Stimulated activated CD4-positive, alpha-beta T cell treated with anti-CD3 and anti-CD28 coated beads, Interleukin-15, amount 100 ng/mL, for 1 hour (primary cell): ENCODE measurements around the gene PLXND1.

Experiments used
- DNase-seq, 2 donors: peaks; one replicate each; pipeline ENCODE4 v3.0.0-alpha.2; 2020; ENCODE audit warnings: low read depth in 1 of 2, low spot score in 1 of 2

Gene PLXND1

GRCh38 chr3:129512595-129512994 lies 93.9 kb downstream of the PLXND1 start:
- DNase-seq = no peak

GRCh38 chr3:129507181-129507831 lies 99.2 kb downstream of the PLXND1 start:
- DNase-seq = no peak

GRCh38 chr3:129506231-129506742 lies 100.2 kb downstream of the PLXND1 start:
- DNase-seq = no peak

GRCh38 chr3:129505341-129505740 lies 101.1 kb downstream of the PLXND1 start:
- no peak for DNase-seq
